Fibroblast of lung (primary cell): ENCODE data around the gene PSAT1. TPM values are rescaled to one million over a fixed set of nuclear protein-coding genes. Genes with fewer than 3 reads are reported as not detected.

Experiments
- DNase-seq, 2 donors: peaks; one replicate each; pipeline versions ENCODE4 v3.0.0 to v3.0.0-alpha.2; 2010; ENCODE audit warnings: low read depth in 2 of 2
- H2AFZ ChIP-seq: 2 replicates; pipeline ENCODE4 v1.5.1; 2012; ENCODE audit warnings: low read length, control low read depth, inconsistent platforms
- H3K27ac ChIP-seq: 2 replicates; pipeline ENCODE4 v1.5.1; 2011; ENCODE audit warnings: low read length, control low read depth; ENCODE audit not compliant: insufficient read depth
- H3K27me3 ChIP-seq: 2 replicates; pipeline ENCODE4 v1.5.1; 2011; ENCODE audit warnings: mild to moderate bottlenecking, low read length; ENCODE audit not compliant: control insufficient read depth, insufficient read depth
- H3K36me3 ChIP-seq: 2 replicates; pipeline ENCODE4 v1.5.1; 2011; ENCODE audit warnings: low read length; ENCODE audit not compliant: control insufficient read depth, insufficient read depth
- H3K4me1 ChIP-seq: 2 replicates; pipeline ENCODE4 v1.5.1; 2011; ENCODE audit warnings: low read length; ENCODE audit not compliant: control insufficient read depth, insufficient read depth; ENCODE audit errors: extremely low read depth
- H3K4me2 ChIP-seq: 2 replicates; pipeline ENCODE4 v1.5.1; 2011; ENCODE audit warnings: low read length, control low read depth; ENCODE audit not compliant: insufficient read depth; ENCODE audit errors: extremely low read depth
- H3K4me3 ChIP-seq, 4 experiments: fragments of 200-600 bp in 1 of 4; sonication (generic) in 1 of 4; replicated peaks in 1 of 4; 2 replicates each; pipeline ENCODE4 v1.5.1; 2011 to 2016; ENCODE audit warnings: low read length in 4 of 4, low read depth in 3 of 4, mild to moderate bottlenecking in 3 of 4, control low read depth in 2 of 4, inconsistent platforms in 1 of 4, mixed read lengths in 1 of 4; ENCODE audit not compliant: insufficient read depth in 1 of 4; ENCODE audit errors: control extremely low read depth in 1 of 4
- H3K79me2 ChIP-seq: 2 replicates; pipeline ENCODE4 v1.5.1; 2012; ENCODE audit warnings: mild to moderate bottlenecking, low read length, inconsistent platforms; ENCODE audit not compliant: control insufficient read depth, insufficient read depth
- H3K9ac ChIP-seq: 2 replicates; pipeline ENCODE4 v1.5.1; 2011; ENCODE audit warnings: mild to moderate bottlenecking, low read length, control low read depth; ENCODE audit not compliant: insufficient read depth
- H3K9me3 ChIP-seq: 2 replicates; pipeline ENCODE4 v1.5.1; 2012; ENCODE audit warnings: low read depth, low read length; ENCODE audit not compliant: control insufficient read depth, insufficient read depth
- H4K20me1 ChIP-seq: 2 replicates; pipeline ENCODE4 v1.5.1; 2011; ENCODE audit warnings: low read length; ENCODE audit not compliant: control insufficient read depth, insufficient read depth; ENCODE audit errors: extremely low read depth
- EZH2 ChIP-seq: IDR thresholded peaks from 2 replicates; pipeline ENCODE4 v1.5.1; 2012; ENCODE audit warnings: low read length, control low read depth, mild to moderate bottlenecking; ENCODE audit errors: missing control alignments
- polyA plus RNA-seq, 2 donors: library from polyadenylated mRNA; depleted of rRNA in 1 of 2; stranded (reverse) in 1 of 2; unstranded in 1 of 2; fragments of >200 nt; gene quantifications; 2 replicates each; pipeline ENCODE4 v1.2.1, GENCODE V29; 2011 to 2012; ENCODE audit warnings: missing spikeins in 1 of 2
- total RNA-seq: library from RNA; depleted of rRNA; stranded (reverse); fragments of >200 nt; gene quantifications from 2 replicates; pipeline ENCODE4 v1.2.1, GENCODE V29; 2014
- TF ChIP-seq, protein P1 (sequence below), 2 donors: IDR thresholded peaks in 1 of 2; conservative IDR thresholded peaks in 1 of 2; 1 replicate in 1 of 2; 2 replicates in 1 of 2; pipeline ENCODE4 v1.5.1; 2011 to 2012; ENCODE audit warnings: low read length in 2 of 2, control low read depth in 1 of 2, inconsistent platforms in 1 of 2, low read depth in 1 of 2, mild to moderate bottlenecking in 1 of 2

PSAT1 gene
- total and polyA plus RNA-seq, 2 donors (not counting 1 experiment from before 2014, with no cell fraction given), result 74.6 to 115 TPM

DNA sequence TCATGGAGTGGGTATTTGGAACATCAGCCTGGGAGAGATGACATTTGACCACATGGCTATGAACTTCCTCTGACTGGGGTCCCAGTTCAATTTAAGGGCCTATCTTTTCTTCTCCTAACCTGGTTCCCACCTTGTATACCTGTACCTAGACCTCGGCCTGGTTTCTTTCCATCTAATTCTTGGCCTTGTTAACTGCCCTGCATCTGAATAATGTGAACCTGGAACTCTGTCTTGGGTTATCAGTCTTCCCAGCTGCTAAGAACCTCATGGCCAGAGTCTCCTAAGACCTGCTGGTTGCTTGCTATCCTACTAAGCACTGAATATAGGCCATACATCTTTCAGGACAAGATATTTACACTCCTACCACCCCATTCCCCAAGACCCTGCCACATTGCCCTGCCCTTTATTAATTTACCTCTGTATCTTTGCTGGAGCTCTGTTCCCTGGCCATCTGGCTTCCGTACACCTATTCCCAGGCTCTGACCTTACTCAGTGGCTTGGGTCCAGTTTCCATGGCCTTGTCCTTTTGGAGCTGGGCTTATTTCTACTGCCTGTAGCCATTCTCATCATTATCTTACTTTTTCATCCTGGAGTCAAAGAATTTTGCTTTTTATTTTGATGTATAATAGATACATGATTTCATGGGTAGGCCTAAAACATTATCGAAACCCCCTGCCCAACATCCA lies 6.6 kb downstream of the PSAT1 start:
- Histone ChIP-seq H3K4me1 (no peaks in the 10 kb centered on the region), H3K4me2 (no peak overlapping the region), H3K9me3 (no peaks in the 10 kb centered on the region), H3K9ac (no peak overlapping the region), H3K4me3 (no peak overlapping the region), H4K20me1 (no peaks in the 10 kb centered on the region), H3K27ac (no peak overlapping the region), H2AFZ (no peak overlapping the region), H3K79me2 (no peaks in the 10 kb centered on the region), H3K27me3 (no peaks in the 10 kb centered on the region), H3K36me3 (no peaks in the 10 kb centered on the region)
- DNase-seq, result no peak
- TF ChIP-seq EZH2, result no peak
- TF ChIP-seq, protein P1, sequence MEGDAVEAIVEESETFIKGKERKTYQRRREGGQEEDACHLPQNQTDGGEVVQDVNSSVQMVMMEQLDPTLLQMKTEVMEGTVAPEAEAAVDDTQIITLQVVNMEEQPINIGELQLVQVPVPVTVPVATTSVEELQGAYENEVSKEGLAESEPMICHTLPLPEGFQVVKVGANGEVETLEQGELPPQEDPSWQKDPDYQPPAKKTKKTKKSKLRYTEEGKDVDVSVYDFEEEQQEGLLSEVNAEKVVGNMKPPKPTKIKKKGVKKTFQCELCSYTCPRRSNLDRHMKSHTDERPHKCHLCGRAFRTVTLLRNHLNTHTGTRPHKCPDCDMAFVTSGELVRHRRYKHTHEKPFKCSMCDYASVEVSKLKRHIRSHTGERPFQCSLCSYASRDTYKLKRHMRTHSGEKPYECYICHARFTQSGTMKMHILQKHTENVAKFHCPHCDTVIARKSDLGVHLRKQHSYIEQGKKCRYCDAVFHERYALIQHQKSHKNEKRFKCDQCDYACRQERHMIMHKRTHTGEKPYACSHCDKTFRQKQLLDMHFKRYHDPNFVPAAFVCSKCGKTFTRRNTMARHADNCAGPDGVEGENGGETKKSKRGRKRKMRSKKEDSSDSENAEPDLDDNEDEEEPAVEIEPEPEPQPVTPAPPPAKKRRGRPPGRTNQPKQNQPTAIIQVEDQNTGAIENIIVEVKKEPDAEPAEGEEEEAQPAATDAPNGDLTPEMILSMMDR (conservative IDR thresholded peaks at IDR 0.05 in 1 of 2, IDR thresholded peaks at IDR 0.05 in 1 of 2; ENCODE audit: low read depth in 1 of 2, low read length in 2 of 2), result no peak

DNA sequence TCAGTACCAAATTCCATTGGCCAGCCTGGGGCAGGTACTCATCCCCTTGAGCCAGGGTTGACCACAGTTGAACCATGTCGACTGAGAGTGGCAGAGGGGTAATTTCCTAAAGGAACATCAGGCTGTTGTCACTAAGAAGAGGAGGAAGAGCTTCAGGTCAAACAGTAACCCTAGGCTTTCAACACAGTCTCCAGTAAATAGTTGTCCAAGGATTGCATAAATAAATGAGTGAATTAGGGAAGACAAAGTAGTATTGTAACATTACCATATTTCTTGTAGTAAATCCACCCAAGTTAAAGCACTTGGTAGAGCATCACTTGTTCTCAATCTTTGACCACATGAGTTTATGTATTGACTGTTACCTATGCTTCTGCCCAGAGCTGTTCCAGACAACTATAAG lies 7.4 kb downstream of the PSAT1 start:
- no peak overlapping the region for H3K4me2 ChIP-seq
- no peak for DNase-seq
- no peaks in the 10 kb centered on the region for H3K4me1 ChIP-seq
- H3K79me2 ChIP-seq, result no peaks in the 10 kb centered on the region
- H3K27me3 ChIP-seq, result no peaks in the 10 kb centered on the region
- H3K9me3 ChIP-seq, result no peaks in the 10 kb centered on the region
- no peak overlapping the region for H3K9ac ChIP-seq
- H3K36me3 ChIP-seq, result no peaks in the 10 kb centered on the region
- H2AFZ ChIP-seq, result no peak overlapping the region
- H3K27ac ChIP-seq, result no peak overlapping the region
- H3K4me3 ChIP-seq, result no peak overlapping the region
- TF ChIP-seq EZH2, result no peak
- TF ChIP-seq, protein P1 (conservative IDR thresholded peaks at IDR 0.05 in 1 of 2, IDR thresholded peaks at IDR 0.05 in 1 of 2; ENCODE audit: low read depth in 1 of 2, low read length in 2 of 2), result no peak
- H4K20me1 ChIP-seq, result no peaks in the 10 kb centered on the region

DNA sequence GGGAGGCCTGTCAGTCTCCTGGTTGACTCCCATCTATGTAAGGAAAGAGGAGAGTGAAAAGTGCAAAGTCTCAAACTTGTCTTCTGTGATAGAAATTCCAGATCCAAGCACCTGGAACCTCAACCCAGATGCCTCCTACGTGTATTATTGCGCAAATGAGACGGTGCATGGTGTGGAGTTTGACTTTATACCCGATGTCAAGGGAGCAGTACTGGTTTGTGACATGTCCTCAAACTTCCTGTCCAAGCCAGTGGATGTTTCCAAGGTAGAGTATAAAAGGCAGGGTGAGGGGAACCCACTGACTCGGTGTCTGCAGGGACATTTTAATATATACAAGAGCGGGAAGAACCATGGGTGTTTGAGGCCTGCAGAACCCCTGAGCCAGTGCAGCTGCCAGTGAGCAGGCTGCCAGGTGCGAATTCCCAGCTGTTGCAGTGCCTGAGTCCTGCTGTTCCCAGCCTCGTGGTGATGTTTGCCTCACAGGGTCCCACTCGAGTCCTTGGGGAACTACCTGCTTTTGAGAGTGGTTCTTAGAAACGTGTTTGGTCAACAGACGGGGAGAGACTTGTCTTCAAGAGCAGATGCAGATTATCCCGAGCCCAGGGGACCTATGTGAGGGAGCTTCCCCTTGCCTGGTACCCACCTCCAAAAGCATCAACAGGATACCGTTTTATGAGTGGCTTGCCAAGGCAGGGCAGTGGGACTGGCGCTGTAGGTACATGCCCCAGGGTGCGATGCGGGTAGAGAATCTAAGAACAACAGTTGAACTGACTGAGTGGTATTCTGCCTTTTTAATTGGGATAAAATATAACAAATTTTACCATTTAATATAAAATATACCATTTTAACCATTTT lies 9.5 kb downstream of the PSAT1 start:
- no peak overlapping the region for H3K4me2 ChIP-seq
- no peak overlapping the region for H3K27ac ChIP-seq
- H3K36me3 ChIP-seq, result no peaks in the 10 kb centered on the region

More for the DNA sequence above, 9.5 kb downstream of the PSAT1 start:
- Histone ChIP-seq H3K4me1 (no peaks in the 10 kb centered on the region), H2AFZ (no peak overlapping the region), H3K79me2 (no peaks in the 10 kb centered on the region), H3K9me3 (no peaks in the 10 kb centered on the region), H3K4me3 (no peak overlapping the region), H3K27me3 (no peaks in the 10 kb centered on the region), H3K9ac (no peak overlapping the region), H4K20me1 (no peaks in the 10 kb centered on the region)
- no peak for DNase-seq
- TF ChIP-seq EZH2, result no peak
- TF ChIP-seq, protein P1 (conservative IDR thresholded peaks at IDR 0.05 in 1 of 2, IDR thresholded peaks at IDR 0.05 in 1 of 2; ENCODE audit: low read depth in 1 of 2, low read length in 2 of 2), result no peak
